ENCODE results near the gene MAP3K19. TPM values are rescaled to one million over a fixed set of nuclear protein-coding genes. Genes with fewer than 3 reads are reported as not detected.

Gene MAP3K19
- total and polyA plus RNA-seq, 10 of the 15 experiments (the other 5 are each of a cell fraction or from before 2014, with no cell fraction given): 0.05 TPM; not detected in 9

- peak; percentile 21; the same call in 1 of the 2 replicates for TF ChIP-seq RELB (IDR thresholded peaks at IDR 0.05; ENCODE audit: low read depth)
- peak; percentile 45; the same call in 1 of the 2 replicates for TF ChIP-seq NFIC (IDR thresholded peaks at IDR 0.05; ENCODE audit: low read depth, low read length)
- TF ChIP-seq MEF2A (IDR thresholded peaks at IDR 0.05; ENCODE audit: insufficient read depth, low read depth, low read length): no peak
- TF ChIP-seq ZSCAN29 (IDR thresholded peaks at IDR 0.05): no peak
- TF ChIP-seq BACH1 (IDR thresholded peaks at IDR 0.05; ENCODE audit: borderline replicate concordance): peak; percentile 28; the same call in 1 of the 2 replicates
- TF ChIP-seq FOXK2 (IDR thresholded peaks at IDR 0.05): no peak; the same call in 1 of the 2 replicates
- TF ChIP-seq CHD1 (IDR thresholded peaks at IDR 0.05; ENCODE audit: low read depth, low read length): 0 out of 2 replicates have a peak, but pooled peaks have one; percentile 73
- TF ChIP-seq ZNF687 (IDR thresholded peaks at IDR 0.05): peak; percentile 45; the same call in 1 of the 2 replicates
- TF ChIP-seq JUNB (IDR thresholded peaks at IDR 0.05): 0 out of 2 replicates have a peak, but pooled peaks have one; percentile 13
- peak; percentile 54 for TF ChIP-seq NKRF (conservative IDR thresholded peaks at IDR 0.05)
- TF ChIP-seq FOXM1 (IDR thresholded peaks at IDR 0.05; ENCODE audit: low read depth, low read length): no peak
- no peak for TF ChIP-seq BRCA1 (IDR thresholded peaks at IDR 0.05; ENCODE audit: low read depth, low read length)
- peak; percentile 94 for TF ChIP-seq PML (IDR thresholded peaks at IDR 0.05; ENCODE audit: low read length)
- TF ChIP-seq ZNF622 (IDR thresholded peaks at IDR 0.05): no peak
- peak; percentile 55; the same call in 1 of the 2 replicates for TF ChIP-seq MAX (IDR thresholded peaks at IDR 0.05; ENCODE audit: low read depth, low read length)
- TF ChIP-seq ZNF207 (IDR thresholded peaks at IDR 0.05; ENCODE audit: borderline replicate concordance): no peak
- TF ChIP-seq IRF3 (IDR thresholded peaks at IDR 0.05): no peak
- TF ChIP-seq BCL3 (IDR thresholded peaks at IDR 0.05; ENCODE audit: borderline replicate concordance, insufficient read depth, low read depth, low read length, poor library complexity, severe bottlenecking): no peak
These were observed 129.2 kb downstream of the MAP3K19 start (continued) for GRCh38 chr2:134917888-134918525.

Data from GM12878 (cell line).